GM19463 (cell line): ENCODE measurements around the gene SELE.
"Not testable (repeated sequence)": the region's sequence is repeated elsewhere in the genome, so short reads cannot be mapped to it uniquely, and the experiment has no call there.

Experiments used
- ATAC-seq: cut with Tn5 transposase; IDR thresholded peaks from one replicate; pipeline ENCODE4 v1.9.1; 2021; ENCODE audit warnings: mild to moderate bottlenecking, moderate library complexity; ENCODE audit not compliant: unreplicated experiment

Gene SELE

DNA sequence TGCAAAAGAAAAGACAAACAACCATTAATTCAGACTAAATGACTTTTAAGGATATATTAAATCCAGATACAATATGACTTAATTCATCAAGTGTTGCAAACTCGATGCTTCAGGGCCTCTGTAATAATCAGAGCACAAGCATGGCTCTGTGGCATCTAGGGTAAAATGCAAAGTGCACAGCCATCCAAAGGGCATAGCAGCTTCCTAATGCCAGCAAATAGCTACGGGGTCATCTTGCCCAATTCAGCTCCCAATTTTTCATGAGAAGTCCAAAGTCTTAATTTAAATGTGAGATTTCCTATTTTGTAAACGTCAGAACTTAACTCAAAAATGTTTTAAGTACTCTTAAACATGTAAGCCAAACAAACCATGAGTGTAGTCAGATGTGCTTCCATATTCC lies 7.9 kb downstream of the SELE start:
- ATAC-seq: no peak

DNA sequence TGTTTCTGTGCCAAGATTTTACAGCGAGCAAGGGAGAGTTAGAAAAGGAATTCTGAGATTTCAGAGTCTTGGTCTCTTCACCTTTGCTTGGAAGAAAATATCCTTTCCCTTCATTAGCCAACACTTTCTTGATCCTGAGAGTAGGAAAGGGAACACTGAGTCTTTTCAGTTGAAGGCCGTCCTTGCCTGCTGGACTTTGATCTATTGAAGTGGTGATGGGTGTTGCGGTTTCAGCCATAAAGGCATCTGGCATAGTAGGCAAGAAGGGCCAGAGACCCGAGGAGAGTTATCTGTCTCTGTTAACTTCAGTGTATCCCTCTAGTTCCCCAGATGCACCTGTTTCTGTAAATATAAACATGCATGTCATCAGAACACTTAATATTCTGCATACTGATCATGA lies 9.7 kb downstream of the SELE start:
- ATAC-seq: peak; percentile 45

DNA sequence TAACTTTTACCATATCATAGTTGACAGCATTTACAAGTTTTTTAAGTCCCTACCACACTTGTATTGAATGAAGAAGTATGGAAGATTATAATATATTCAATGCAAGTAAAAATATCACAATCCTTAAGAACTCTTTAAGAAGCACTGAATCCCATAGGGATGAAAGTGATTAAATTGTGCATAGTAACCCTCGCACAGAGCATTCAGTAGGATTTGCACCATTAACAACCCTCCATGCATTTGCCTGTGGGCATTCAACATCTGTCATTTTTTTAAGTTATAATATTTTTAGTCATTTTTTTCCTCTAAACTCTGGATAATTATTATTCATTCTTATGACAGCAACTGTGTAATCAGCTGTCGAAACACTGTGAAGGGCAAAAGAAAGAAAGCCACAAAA lies 10.1 kb downstream of the SELE start:
- peak; percentile 9 for ATAC-seq

DNA sequence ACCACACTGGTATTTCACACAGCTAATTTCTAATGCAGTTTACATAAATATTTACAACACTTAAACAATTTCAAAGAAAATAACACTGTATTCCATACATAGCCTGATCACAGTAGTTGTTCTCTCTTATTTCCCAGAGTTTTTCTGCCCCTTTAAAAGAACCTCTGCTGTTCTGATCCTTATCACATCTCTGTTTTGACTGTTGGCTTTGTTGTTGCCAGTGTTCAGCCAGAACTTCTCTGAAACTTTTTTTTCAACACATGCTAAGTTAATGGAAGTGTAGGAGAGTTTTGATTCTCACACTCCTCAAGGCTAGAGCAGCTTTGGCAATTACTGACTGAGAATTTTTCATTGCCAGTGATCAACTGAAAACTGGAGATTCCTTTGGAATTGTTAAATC lies 11.1 kb downstream of the SELE start:
- no peak for ATAC-seq

DNA sequence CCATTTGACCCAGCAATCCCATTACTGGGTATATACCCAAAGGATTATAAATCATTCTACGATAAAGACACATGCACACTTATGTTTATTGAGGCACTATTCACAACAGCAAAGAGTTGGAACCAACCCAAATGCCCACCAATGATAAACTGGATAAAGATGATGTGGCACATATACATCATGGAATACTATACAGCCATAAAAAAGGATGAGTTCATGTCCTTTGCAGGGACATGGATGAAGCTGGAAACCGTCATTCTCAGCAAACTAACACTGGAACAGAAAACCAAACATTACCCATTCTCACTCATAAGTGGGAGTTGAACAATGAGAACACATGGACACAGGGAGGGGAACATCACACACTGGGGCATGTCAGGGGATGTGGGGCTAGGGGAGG lies 18.8 kb downstream of the SELE start:
- ATAC-seq: not testable (repeated sequence)

DNA sequence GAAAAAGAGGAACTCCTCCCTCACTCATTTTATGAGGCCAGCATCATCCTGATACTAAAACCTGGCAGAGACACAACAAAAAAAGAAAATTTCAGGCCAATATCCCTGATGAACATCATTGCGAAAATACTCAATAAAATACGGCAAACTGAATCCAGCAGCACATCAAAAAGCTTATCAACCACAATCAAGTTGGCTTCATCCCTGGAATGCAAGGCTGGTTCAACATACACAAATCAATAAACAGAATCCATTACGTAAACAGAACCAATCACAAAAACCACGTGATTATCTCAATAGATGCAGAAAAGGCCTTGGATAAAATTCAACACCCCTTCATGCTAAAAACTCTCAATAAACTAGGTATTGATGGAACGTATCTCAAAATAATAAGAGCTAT lies 20.8 kb downstream of the SELE start:
- ATAC-seq: not testable (repeated sequence)

DNA sequence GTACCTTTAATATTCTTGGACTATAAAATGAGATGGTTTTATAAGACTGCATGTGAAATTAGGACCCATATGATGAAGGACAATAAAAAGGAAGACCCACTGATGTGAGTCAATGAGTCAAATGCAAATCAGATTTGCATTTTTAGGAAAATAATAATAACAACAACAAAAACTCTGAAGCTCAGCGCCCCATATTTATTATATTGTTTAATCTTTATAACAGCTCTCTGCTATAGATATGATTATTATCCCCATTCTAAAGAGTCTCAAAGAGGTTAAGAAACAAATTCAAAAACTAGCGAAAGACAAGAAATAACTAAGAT lies 21.6 kb downstream of the SELE start:
- no peak for ATAC-seq

DNA sequence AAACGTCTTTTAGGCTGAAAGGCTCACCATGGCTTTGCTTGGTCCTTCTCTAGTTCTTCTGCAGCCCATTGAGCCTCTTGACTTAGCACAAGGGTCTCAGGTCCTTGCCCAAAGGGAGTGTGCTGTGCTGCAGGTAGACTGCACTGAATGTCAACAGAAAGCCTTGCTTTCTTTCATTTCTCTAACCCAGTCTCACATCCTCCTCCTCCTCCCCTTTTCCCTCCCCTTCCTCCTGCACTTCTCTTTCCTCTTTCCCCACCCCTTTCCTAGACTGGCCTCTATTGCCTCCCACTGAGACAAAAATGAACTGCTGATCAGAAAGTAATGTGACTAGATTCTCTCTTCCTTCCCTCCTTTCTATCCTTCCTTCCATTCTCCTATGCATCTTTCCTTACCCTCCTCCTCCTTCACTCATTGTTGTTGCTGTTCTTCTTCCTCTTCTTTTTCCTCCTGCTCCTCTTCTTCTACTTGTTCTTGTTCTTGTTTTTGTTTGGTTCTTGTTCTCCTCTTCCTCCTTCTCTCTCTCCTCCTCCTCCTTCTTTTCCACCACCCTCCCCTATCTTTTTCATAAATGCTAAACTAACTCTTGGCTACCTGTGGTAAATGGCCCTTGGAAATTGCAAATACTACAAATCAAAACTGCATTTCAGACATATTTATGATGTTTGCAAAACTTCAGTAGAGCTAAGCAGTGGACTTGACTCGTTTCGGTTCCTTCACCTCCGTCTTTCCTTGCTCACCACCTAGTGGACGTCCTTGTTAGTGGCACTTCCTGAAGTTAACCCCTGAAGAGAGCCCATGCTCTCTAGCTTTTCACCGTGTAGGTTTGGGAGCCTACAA lies 22.2 kb downstream of the SELE start, which contains the start of gene SELL:
Gene SELL, minus strand, starts transcription at position 152 of the 840 bp plus-strand sequence. Its CDS starts 122 bp downstream, at position 30.
- peak; percentile 71 for ATAC-seq

DNA sequence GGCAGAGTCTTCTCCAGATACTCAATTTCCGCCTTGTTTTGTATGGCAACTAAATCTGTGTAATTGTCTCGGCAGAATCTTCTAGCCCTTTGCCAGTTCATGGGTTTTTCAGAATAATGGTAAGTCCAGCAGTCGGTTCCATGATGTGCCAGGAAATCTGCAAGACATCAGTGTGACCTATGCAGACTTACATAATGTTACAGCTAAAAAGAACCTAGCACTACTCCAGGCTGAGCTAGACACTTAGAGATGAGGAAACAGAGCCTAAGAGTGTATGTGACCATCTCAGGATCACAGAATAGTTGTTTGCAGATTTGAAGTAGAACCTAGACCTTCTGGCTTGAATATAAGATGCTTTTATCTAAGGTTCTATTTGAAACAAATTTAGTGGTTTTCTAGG lies 25.2 kb downstream of the SELE start:
- ATAC-seq: no peak

DNA sequence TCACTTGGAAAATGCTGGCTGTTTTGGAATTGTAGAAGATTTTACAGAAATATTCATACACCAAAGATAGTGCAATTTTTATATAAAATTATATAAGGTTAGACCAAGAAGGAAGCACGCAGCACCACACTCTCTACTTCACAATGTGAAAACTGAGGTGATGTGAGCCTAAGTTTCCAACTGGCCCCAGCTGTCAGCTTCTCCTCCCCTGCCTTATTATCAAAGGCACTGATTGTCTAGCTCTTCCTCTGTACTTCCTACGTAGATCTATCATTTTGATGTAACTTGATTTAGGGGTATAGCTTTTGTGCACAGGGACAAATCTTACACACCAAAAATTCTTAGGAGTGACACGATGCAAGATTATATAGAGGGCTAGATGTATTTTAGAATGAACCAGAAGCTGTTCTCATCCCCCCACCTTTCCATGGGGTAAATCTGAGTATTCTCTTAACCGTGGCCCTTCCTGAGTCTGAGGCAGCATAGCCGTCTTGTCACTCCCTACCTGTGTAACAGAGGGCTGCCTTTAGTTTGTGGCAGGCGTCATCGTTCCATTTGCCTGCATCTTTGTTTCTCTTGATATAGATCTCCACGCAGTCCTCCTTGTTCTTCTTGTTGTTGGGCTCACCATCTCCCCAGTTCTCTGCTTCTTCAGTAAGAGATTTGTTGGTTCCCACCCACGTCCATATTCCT lies 25.8 kb downstream of the SELE start:
- ATAC-seq: no peak

DNA sequence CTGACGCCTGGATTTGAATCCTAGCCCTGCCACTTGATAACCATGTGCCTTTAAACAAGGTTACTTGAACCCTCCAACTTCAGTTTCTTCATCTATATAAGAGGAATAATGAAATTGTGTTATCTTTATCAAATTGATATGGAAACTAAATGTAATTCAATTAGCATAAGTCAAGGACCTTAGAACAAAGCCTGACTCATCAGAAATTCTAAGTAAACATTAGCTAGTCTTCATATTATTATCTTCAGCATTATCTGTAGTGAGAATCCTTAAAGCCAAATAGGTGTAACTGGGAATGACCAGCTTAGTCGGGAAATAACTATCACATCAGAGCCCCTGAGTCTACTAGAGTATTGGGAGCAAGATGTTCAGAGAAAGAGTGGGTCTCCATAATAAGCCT lies 29.1 kb downstream of the SELE start:
- no peak for ATAC-seq

DNA sequence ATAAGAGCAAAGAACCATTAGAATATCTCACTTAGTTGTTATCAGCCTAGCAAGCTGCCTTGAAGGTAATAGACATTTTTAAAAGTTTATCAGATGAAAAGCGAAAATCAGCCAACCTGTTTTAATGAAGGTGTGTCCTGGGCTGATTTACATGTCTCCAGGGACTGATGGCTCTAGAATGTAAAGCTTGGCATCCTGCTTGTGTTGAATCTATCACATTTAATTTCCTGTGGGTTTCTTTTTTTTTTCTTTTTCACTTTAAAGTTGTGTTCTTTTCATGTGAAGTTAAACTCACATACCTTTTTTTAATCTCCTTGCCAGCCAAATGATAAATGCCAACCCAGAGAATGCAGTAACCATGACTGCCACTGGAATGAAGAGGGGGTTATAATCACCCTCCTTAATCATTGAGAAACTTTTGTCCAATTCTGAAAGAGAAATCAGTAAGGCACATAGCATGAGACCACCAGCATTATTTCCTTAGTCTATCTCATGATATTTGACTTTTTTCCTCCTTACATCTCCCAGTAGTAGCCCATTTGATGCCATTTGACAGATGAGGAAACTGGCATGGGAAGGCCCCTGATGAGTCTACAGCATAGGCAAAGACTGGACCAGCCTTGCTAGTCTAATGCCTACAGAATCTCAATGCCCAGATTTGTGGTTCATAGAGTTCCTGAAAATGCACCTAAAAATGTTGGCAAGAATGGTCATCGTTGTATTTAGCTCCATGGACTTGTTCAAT lies 32.4 kb downstream of the SELE start:
- ATAC-seq: no peak

DNA sequence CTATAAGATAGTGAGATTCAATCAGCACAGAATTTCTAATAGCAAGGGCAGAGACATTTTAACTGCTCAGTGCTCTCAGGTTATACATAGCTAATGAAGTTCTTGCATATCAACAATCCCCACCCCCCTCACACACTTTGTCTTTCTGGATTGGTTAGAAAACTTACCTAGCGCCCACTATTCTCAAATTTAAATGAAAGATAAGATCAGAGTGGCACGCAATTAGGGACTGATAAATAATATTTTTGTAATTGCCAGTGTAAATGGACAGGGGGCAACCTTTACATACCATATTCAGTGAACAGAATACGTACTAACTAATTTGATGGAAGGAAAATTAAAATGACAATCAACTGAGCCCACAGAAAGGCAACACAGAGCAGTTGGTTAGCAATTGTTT lies 34.2 kb downstream of the SELE start:
- ATAC-seq: no peak

DNA sequence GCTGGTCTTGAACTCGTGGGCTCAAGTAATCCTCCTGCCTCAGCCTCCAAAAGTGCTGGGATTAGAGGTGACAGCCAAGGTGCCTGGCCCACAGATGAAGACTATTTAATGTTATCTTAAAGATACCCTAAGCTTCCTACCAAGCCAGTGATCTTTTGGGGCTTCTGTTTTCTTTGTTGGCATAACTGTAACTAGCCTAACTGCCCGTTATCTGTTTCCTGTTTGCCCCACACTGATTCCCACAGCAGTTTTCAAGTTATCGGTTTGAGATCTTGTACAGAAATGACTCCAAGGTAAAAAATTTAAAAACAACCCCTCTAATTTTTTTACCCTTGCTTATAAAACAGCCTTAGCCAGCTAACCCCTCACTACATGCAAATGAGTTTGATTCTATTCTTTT lies 34.9 kb downstream of the SELE start:
- ATAC-seq: no peak

DNA sequence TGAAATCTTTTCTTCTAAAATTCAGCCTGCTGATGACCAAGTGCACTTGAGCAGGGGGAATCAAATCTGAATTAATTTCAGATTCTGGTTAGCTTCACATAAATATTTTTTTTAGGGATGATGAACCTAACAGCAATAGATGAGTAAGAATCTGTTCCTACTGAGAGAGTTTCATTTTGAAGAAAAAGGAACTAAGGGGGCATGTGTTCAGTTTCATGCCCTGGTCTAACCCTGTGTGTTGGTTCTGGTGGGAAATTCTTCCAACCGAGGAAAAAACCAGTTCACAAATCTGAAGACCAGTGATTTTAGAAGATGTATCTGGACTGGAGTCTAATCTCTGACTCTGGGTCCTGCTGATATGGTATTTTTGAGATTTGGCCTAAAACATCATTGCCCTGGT lies 36.1 kb downstream of the SELE start:
- ATAC-seq: peak; percentile 34

DNA sequence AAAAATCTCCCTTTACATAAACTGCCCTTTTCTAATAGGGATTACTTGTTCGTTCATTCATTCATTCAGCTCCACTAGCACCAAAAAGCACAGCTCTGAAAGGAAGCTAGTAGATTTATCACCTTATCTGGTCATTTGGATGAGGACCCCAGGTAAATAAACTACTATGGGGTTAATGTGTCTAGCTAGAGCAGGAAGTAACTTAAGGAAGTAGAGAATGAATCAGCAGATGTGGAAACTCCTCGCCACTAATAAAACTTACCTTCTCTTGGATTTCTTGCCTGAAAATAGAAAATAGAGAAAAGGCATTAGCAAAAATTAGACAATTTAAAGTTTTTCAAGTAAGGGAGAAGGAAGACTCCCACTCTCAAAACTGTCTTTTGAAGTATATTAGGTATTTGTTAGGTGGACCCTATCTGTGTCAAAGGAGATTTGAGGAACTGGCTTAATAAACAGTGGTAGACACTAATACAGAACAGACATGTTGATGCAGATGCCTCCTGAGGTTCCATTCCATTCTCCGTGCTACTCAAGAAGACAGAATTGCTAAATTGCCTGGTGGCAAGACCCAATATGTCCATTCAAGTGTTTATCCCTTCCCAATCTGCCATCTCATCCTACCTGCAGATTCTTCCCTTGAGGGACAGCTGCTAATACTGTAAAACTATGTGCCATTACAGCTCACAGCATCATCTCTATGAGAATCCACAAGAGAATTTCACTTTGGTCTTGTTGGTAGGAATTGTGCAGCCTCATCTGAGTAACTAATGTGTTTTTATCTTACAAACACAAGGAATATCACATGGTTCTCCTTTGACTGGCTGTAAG lies 37.4 kb downstream of the SELE start:
- ATAC-seq: peak; percentile 25

DNA sequence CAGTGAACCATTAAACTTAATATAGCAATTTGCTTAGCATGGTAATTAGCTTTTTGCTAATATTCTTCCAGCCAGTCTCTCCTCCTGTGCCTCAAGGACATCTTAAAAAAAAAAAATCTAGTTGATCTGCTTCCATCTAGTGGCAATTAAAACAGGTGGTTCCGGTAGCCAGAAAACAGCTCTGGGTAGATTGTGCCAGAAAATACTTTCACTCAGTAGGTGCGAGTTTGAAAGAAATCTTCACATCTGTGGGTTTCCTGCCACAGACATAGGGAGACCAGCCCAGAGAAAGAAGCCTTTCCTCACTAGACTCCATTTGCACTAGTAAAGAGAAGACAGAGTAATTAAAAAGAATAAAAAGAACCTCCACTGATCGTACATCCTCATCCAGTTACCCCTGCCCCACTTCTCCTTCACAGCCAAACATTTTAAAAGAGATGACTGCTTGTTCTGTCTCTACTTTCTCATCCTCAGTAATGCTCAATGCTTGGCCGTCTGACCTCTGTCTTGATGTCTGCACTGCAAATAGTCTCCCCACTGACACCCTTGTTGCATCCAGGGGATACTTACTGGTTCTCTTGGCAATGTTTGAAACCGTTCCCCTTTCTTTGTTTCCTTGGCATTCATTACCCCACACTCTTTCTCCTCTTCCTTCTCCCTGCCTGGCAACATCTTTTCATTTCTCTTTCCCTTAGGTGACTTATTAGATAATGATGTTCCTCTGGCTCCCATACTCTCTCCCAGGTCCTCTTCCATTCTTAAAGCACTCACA lies 39.4 kb downstream of the SELE start:
- no peak for ATAC-seq

DNA sequence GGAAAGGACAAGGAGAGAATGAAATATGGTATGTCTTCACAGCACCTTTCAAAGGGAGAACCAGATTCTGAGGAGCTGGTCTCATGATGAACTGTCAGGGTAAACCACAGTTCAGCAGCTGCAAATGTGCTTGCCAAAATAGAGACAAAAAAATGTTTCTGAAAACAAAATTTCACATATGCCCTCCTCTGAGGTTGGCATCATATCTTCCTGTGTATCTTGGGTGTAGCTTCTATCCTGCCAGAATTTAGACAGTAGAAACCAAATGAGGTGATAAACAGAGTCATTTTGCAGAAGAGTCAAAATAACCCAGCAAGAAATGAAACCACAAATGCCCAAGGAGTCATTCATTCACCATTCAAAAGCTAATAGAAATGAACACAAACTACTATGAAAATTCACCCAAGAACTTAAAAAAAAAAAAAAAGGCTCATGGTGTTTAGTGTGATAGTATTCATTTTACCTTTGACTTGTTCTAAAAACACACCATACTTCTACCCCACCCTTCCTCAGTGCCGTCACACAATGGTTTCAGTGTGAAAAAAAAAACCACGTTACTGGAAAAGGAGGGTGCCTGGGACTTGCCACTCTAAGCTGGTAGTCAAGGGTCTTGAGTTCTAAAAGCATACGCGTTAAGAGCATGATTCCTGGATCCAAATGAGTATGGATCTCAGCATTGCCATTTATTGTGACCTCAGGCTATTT lies 41.0 kb downstream of the SELE start:
- ATAC-seq: peak; percentile 45

DNA sequence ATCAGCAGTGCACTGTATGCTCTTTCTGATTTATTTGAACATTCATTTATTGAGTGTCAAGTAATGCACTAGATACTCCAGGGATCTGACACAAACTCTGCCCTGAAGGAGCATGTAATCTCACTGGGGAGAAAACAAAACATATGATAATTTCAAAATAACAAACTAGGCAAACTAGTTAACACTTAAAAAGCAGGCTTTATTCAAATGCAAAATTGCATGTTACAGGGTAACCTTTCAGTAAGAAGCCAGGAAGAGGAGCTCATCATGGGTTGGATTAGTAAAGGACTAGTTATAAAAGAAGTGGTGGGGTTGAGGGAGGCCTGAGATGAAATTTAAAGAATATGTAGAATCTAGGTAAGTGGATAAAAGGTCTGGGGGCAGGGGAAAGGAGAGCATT lies 43.4 kb downstream of the SELE start:
- ATAC-seq: no peak

DNA sequence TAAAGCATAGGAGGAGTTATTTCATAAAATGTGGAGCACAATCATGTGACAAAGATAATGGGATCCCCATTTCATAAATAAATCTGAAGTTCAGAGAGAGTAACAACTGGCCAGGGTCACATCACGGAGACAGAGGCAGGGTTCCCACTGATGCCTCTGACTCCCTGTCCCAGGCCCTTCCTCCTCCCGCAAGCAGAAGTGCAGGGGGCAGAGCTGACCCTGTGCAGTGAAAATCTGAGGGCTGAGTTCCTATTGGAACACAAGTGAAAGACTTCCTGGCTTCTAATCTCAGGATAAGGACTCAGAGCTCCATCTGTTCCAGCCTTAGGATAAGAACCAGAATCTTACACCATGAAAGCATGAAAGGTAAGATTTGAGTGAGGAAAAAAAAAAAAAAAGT lies 44.5 kb downstream of the SELE start:
- ATAC-seq: no peak
